Occipital lobe (tissue), 2 donors: ENCODE results near the gene TMEM161B. TPM values are rescaled to one million over a fixed set of nuclear protein-coding genes. Genes with fewer than 3 reads are reported as not detected.
A peak's percentile ranks its signal among the peaks of the same experiment; 100 is the strongest.
"Not testable (repeated sequence)": the region's sequence is repeated elsewhere in the genome, so short reads cannot be mapped to it uniquely, and the experiment has no call there.

Experiments
- DNase-seq: peaks from one replicate; lab custom pipeline; 2025; lab: John Stamatoyannopoulos, UW
- total RNA-seq: library from RNA; depleted of rRNA; stranded (reverse); fragments of >200 nt; gene quantifications from one replicate; pipeline ENCODE4 v1.2.3, GENCODE V29; 2014

TMEM161B gene
- total RNA-seq, 1 donor from 2014 or later: 58.3 TPM

GRCh38 chr5:88248743-88249540, 19.7 kb downstream of the TMEM161B start:
- DNase-seq: no peak

DNA sequence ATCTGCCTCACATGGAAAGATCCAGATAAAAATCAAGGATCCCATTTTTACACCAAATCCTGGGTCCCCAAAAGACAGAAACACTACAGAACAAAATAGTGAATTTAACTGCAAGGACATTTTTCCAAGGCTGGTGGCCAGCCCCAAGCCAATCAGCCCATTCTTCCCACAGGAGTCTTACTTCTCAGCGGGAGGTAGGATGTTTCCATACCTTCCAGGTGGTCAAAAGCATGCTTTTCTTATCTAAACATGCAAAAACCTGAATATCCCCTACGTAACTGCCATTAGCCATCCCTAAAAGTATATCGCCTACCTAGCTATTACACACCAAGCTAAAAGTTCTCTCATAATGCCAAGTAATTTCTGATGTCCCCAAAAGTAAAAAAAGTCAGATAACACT, 20.6 kb downstream of the TMEM161B start:
- no peak for DNase-seq

GRCh38 chr5:88245893-88246244, 22.8 kb downstream of the TMEM161B start:
- no peak for DNase-seq

DNA sequence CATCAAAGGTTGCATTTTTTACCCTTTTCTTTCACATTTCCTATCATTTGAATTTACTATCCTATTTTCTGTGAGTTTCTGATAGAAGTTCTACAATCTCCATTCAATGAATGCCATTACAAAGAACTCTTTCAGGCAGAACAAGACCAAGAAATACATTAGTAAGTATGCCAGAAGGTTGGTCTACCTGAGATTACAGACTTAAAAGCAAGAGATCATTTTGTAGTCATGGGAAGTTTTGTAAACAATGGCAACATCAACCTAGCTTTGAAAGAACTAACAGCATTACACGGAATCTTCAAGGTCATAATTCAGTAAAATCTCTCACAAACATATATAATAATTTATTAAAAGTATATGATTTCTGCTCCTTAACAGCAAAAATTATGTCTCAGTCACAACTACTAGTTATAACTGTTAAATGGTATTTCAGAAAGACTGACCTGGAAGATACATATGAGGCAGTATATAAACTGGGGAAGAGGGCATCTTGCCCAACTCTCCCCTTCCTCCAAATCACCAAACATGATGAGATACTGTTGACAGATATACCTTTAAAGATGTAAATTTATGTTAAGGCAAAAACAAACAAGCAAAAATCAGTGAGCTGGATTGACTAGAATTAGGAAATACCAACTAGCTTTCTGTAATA, 23.3 kb downstream of the TMEM161B start:
- no peak for DNase-seq

DNA sequence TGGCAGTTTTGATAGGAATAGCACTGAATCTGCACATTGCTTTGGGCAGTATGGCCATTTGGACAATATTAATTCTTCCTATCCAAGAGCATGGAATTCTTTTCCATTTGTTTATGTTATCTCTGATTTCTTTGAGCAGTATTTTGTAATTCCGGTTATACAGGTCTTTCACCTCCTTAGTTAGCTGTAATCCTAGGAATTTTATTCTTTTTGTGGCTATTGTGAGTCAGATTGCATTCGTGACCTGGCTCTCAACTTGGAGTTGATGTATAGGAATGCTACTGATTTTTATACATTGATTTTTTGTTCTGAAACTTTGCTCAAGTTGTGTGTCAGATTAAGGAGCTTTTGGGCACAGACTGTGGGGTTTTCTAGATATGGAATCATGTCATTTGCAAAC, 24.0 kb downstream of the TMEM161B start:
- no peak for DNase-seq

- not testable (repeated sequence) for DNase-seq
Observed at GRCh38 chr5:88243493-88243892, 25.2 kb downstream of the TMEM161B start.

DNA sequence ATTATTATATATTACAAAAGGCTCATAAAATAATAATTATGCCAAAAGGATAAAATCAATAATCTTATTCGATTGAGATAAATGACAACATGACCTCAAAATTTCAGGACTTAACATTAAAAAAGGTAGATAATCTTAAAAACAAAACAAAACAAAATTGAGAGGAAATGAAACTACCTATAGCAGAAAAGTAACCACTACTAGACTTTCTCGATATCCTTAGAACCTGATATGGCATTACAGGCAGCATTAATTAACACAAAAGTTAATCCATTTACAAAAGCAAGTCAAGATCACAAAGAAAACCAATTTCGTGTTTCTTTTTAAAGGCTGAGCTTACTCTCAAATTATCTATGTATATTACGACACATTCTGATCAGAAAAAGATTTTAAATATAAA, 29.9 kb downstream of the TMEM161B start:
- DNase-seq: no peak

- DNase-seq: no peak
Observed at GRCh38 chr5:88236866-88237642, 31.6 kb downstream of the TMEM161B start.

DNA sequence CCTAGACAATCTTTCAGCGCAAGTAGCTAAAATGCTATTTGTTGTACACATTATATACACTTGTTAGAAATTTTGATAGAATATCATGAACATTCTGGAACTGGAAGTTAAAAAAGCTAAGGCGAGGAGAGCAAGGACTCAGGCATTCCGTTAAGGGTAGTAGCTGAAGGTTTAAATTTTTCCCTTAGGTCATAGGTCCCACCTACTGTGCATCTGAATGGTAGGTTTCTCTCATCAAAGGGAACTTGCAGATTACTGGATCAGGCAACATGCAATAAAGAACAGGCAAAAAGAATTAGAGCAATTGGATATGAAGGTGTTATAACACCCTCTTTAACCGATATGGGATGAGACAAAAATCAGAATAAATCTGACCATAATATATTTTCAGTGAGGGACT, 32.8 kb downstream of the TMEM161B start:
- DNase-seq: no peak

GRCh38 chr5:88235346-88235745, 33.3 kb downstream of the TMEM161B start:
- DNase-seq: no peak

GRCh38 chr5:88230546-88231066, 38.0 kb downstream of the TMEM161B start:
- DNase-seq: no peak

GRCh38 chr5:88226881-88227450, 41.7 kb downstream of the TMEM161B start:
- no peak for DNase-seq

- no peak for DNase-seq
Observed at GRCh38 chr5:88214655-88215054, 54.0 kb downstream of the TMEM161B start.

DNA sequence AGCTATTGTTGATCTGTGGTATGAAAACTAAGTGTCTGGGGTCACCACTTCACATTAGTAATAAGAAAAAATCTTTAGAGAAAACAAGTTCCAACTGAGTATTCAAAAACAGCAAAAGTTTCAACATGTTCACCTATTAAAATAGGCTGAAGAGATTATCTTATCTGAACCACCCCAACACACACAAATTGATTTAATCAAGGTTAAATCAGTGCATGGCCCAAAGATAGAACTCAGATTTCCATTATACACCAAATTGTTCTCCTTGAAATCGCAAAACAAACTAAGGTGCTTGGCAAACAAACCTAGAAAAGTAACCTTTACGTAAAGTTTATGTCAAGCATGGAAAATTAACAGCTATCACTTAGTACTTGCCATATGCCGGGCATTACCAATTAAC, 61.1 kb downstream of the TMEM161B start:
- DNase-seq: no peak

GRCh38 chr5:88203981-88204750, 64.5 kb downstream of the TMEM161B start:
- no peak for DNase-seq

DNA sequence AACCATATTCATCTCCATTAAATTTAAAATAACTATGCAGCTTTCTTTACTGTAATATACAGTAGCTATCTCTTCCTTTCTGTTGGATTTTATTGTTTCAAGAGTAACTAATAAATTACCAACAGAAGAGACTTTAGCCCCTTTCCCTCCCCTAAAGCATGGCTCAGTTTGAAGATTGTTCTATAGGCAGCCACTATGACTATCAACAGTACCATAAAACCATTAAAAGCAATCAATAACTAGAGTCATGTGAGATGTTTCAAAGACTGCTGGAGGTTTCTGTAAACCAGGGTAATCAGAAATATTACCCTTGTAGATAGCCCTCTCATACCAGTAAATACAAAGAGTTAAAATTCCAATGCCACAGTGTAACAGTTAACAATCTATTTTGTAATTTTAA, 73.0 kb downstream of the TMEM161B start:
- DNase-seq: no peak

- DNase-seq: no peak
Observed at GRCh38 chr5:88193896-88194295, 74.7 kb downstream of the TMEM161B start.

GRCh38 chr5:88190106-88190834, 78.4 kb downstream of the TMEM161B start:
- peak; percentile 13 for DNase-seq

DNA sequence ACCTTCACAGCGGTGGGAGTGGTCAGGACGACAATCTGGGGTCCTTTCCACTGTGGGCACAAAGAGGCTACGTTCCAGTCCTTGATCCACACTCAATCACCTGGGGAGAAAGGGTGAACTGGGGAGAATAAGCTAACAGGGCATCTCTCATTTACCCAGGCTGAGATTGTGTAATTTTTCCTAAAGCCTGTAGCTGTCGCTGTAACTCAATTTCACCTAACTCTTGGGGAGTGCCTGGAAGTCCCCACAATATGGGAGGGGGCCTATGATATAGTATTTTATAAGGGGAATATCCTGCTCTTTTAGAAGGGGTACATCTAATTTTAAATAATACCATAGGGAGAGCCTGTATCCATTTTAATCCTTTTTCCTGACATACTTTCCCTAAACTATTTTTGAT, 79.2 kb downstream of the TMEM161B start:
- not testable (repeated sequence) for DNase-seq

DNA sequence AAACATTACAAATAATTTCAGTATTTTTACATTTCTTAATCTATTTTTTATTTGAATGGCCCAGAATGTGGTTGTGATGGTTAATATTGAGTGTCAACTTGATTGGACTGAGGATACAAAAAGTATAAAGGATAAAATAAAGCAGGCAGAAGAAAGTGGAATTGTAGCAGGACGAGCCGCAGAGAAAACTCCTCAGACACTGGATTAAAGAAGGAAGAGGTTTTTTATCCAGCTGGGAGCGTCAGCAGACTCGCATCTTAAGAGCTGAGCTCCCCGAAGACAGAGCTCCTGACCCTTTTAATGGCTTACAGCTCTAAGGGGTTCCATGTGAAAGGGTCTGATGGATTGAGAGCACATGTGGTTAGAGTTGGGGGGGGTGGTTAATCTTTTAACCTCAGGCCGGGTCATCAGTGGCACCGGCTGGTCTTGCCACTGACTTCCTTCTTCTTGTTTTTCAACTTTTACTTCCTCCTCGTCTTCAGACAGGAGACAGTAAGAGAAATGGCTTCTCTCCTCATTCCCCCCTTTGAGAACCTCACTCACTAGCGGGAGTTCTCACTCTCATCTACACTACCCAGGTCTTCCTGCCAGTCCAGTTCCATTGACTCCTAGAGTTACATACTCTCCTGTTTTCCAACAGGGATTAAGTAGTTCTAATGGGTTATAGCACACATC, 80.0 kb downstream of the TMEM161B start:
- no peak for DNase-seq
